HG03342 (cell line): ENCODE measurements around the gene ROCK2.

Experiments used
- ATAC-seq: cut with Tn5 transposase; IDR thresholded peaks from one replicate; pipeline ENCODE4 v1.9.1; 2021; ENCODE audit warnings: mild to moderate bottlenecking, moderate library complexity; ENCODE audit not compliant: unreplicated experiment

ROCK2 gene

DNA sequence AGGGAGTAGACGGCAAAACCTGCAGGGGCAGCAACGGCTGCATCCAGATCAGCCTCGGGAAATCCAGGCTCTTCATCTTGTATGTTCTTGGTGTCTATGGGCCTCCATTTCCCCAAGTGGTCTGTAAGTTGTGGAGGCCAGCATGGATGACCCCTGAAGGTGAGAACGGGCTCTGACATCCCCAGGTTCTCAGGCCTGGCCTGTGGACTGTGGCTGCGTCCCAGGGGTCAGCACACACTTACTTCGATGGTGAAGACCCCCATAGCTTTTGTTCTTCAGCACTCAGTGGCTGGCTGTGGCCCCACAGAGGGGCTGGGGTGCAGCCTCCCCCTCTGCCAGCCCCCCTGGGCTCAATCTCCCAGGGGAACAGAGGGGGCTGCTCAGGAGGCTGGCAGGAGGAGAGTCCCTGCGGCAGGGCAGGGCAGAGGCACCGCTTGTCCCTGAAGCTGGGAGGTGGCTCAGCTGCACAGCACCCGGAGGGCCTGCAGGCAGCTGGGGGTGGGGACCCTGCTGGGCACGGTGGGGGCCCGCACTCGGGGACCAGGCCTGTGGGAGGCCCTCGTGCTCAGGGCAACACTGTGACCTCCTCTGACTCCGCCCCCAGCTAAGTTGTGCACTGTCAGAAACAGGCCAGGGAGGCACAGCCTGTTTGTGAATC, 185.4 kb downstream of the ROCK2 start:
- ATAC-seq = no peak

DNA sequence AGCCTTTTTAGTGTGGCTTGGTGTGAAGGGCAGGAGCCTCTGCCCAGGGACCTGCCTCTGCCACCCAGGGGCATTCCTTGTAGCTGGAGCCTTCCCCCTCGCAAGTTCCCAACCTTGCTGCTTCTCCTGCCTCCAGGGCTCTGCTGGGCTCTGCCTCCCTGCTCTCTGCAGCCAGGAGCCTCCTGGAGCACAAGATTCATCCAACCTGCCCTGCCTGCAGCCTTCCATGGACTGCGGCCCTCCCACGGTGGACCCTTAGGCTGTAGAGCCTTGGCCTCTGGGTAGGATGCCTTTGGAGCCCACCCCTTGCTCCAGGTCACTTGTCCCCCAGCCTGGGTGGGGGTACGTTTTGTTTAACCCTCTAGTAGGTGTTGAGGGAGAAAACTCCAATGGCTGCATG, 186.7 kb downstream of the ROCK2 start:
- no peak for ATAC-seq

DNA sequence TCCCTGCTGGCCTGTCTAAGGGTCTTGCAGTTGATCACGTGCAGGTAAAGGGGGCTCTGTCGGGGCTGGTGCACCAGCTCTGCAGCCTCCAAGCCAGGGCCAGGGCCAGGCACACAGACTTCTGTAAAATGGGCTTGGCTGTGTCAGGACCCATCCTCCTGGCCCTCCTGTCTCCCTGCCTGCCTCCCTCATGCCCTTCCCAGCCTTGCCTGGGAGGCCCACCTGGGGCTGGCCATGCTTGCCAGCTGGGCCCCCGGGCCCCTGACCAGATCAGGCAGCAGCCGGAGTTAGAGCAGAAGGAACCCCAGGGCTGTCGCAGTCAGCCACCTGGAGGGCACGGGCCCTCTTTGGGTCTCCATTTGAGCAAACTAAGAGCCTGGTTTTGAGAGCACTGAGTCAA, 187.1 kb downstream of the ROCK2 start:
- ATAC-seq = no peak

DNA sequence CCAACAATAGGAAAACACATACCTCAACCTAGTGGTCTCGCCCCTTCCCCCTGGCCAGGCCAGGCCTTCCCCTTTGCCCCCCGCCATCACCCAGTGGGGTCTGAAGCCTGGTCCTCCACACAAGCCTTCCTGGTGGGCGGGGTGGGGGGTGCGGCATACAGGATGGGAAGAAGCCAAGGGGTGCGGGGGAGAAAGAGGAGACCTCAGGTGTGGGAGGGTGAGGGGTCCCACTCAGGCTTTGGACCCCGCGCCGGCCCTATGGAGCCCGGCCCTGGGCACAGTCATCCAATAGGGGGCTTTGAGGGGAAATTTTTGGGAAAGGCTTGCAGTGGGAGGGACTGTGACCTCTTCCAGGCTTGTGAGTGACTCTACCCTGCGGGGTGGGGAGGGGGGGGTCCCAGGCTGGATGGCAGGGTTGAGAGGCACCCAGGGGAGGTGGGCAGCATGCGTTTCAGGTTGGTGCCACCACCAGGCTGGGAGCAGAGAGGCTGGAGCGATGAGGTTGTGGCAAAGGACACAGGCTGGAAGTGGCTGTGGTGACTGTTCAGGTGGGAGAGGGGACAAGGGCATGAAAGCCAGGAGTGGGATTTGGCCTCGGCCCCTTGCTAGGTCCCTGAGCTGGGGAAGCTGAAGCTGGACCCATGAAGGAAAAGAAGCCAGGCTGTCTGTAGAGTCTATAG, 187.9 kb downstream of the ROCK2 start:
- no peak for ATAC-seq

DNA sequence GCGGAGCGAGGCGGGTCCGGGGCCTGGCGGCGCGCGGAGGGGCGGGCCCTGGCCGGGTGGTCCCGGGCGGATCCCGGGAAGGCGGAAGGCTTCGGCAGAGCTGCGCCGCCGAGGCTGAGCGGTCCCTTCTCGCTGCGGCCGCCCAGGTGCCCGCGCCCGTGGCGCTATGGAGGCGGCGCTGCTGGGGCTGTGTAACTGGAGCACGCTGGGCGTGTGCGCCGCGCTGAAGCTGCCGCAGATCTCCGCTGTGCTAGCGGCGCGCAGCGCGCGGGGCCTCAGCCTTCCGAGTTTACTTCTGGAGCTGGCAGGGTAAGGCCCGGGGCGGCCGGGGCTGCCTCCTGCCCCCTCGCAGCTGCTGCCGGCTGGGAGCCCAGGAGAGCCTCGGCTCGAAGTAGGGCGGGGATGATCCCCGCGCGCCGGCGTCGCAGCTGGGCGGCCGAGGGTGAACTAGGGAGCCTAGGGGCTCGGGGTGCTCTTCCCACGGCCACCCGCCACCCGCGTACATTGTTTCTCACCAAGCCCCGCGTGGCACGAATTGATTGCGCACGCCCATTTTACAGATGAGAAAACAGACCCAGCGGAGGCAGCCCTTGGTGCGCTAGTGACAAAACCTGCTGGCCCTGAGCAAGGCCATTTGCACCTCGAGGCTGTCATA, 188.9 kb downstream of the ROCK2 start, which contains the start of gene SLC66A3:
SLC66A3 (plus strand) TSS at position 87 of the 655 bp plus-strand sequence; CDS start at position 167, 80 bp downstream.
- peak; percentile 82 for ATAC-seq

DNA sequence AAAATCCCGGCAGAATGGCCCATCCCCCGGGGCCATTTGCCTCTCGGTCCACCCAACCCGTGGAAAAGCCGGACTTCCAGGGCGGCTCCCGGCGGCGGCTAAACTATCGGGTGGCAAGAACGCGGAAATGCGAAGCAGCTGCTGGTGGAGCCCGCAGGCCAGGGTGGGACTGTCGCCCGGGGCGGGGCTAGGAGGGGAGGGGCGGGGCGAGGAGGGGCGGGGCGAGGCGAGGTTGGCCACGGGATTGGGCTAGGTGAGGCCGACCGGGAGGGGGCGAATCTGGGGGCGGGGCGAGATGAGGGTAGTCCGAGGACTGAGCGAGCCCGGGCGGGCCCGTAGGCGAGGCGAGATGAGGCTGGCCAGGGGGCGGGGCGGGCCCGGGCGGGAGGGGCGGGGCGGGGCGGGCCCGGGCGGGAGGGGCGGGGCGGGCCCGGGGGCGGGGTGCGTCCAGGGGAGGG, 189.5 kb downstream of the ROCK2 start:
- peak; percentile 67 for ATAC-seq

DNA sequence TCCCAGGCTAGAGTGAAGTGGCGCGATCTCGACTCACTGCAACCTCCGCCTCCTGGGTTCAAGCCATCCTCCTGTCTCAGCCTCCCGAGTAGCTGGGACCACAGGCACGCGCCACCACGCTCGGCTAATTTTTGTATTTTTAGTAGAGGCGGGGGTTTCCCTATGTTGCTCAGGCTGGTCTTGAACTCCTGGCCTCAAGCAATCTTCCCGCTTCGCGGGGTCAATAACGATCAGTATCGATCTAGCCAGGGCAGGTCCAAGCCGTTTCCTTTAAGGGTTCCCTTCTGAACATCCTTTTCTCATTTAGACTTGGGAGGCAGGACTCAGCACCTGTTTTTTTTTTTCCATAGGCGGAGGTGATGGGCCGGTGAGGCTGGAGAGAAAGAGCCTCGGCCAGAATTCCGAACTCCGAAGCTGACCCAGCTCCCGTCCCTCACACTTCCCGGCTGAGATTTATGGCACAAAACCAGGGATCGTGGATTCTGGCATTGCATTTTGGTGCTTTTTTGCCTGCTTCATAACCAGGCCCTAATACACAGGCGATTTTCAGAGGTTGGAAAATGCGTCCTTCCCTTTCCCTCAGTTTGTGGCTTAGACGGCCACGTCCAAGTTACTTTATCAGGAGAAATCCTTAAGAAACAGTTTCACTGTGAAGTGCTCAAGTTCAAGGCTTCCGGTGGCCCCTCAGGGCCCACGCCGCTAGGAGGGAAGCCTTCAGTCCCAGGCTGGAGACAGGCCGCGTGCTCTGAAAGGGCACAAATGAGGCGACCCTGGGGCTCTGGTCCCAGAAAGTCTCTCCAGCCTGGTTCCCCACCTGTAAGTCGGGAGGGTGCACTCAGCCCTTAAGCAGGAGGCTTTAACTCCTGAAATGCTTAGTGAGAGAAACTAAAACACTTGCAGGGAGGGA, 190.2 kb downstream of the ROCK2 start:
- peak; percentile 16 for ATAC-seq

DNA sequence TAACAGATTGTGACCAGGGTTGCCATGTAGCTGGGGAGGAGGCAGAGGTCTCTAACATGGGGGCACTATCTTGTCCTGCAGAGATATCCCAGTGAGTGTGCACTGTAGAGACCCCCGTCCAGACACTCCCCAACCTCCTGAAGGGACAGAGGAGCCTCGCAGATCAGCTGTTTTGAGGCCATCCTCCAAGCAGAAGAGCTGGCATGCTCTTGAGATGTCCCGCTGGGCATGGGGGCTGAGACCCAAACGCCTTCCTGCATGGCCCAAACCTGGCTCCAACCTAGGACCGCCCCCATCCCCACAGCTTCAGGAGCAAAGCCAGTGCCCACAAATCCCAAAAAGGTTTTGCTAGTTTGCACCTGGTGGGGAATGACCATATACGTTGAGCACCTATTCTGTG, 191.8 kb downstream of the ROCK2 start:
- ATAC-seq = no peak

DNA sequence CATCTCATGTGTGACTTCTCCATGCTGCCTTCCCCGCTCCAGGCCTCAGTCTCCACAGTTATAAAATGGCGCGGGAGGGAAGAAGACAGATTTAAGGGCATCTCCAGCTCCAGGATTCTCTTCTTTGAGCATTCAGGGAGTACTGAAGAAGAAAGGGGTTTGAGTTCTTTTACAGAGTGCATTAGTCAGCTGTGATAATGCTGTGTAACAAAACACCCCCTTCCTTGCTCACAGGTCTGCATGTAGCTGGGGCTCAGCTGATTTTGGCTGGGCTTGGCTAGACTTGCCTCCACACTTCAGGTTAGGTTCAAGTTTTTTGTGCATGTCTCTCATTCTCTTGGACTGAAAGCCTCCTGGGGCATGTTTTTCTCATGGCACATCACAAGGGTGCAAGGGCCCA, 197.2 kb downstream of the ROCK2 start:
- no peak for ATAC-seq

DNA sequence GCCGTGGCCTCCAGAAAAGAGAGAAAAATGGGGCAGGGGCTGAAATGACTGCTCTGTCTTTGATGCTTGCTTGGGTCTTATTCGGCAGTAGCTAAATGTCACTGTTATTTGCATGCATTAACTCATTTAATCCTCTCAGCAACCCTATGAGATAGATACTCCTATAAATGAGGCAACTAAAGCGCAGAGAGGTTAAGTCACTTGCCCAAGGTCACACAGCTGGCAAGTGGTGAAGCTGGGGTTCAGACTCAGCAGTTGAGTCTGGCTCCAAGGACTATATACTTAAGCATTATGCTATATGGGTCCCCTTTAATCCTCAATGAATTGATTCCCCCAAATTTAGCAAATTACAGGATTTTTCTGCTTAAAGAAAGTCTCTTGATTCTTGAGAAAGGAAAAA, 198.4 kb downstream of the ROCK2 start:
- no peak for ATAC-seq

DNA sequence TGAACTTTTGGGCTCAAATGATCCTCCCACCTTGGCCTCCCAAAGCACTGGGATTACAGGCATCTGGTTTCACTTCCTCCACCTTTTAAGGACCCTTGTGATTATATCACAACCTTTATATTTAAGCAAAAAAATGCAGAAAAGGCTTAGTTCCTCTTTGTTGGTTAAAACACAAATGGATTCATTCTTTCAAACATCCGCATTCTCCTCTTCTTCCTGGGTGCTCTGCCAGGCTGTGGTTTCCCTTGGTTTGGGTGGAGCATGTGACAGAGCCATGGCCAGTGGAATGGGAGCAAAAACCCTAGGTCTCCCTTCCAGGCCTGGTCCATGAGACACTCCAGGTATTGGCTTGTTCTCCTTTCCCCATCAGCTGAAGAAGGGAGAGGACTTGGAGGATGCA, 199.1 kb downstream of the ROCK2 start:
- no peak for ATAC-seq

DNA sequence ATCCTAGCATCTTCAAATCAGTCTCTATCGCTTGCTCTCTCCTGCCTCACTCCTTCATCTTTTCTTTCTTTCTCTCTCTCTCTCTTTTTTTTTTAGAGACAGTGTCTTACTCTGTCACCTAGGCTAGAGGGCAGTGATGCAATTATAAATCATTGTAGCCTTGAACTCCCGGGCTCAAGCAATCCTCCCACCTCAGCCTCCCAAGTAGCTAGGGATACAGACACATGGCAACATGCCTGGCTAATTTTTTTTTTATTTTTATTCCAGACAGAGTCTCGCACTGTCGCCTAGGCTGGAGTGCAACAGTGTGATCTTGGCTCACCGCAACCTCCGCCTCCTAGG, 199.7 kb downstream of the ROCK2 start:
- ATAC-seq = no peak

DNA sequence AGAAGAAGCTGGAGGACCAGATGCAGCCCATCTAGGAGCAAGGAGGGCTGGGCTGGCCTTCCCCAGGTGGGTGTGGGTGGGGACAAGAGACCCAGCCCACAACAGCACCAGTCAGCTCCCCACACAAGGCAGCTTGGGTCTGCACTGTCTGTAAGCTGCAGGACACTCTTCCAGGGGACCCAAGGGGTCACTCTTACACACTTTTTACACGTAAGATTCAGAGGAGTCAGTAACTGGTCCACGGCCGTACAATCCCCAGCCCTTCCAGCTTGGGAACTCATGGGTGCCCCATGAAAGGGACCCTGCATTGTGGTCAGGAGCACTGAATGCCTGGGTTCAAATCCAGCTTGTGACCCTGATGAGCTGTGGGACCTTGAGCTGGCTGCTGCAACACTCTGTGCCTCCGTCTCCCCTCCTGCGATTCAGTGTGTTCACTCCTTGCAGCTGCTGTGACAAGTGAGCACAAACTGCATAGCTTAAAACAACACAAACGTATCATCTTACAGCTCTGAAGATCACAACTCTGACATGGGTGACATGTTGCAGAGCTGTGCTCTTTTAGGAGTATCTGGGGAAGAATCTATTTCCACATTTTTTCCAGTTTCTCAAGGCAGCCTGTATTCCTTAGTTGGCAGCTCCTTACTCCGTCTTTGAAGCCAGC, 200.2 kb downstream of the ROCK2 start:
- no peak for ATAC-seq

DNA sequence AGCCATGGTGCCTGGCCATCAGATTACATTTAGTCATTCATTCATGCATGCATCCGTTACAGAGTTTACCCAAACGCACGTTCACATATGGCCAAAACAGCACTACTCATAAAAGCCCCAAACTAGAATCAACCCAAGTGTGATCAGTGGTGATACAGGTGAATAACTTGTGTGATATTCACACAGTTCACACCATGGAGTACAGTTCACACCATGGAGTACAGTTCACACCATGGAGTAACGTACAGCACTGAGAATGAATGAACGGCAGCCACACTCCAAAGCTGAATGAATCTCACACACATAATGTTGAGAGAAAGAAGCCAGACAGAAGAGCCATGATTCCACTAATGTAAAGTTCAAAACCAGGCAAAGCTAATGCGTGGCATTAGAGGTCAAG, 201.4 kb downstream of the ROCK2 start:
- no peak for ATAC-seq

DNA sequence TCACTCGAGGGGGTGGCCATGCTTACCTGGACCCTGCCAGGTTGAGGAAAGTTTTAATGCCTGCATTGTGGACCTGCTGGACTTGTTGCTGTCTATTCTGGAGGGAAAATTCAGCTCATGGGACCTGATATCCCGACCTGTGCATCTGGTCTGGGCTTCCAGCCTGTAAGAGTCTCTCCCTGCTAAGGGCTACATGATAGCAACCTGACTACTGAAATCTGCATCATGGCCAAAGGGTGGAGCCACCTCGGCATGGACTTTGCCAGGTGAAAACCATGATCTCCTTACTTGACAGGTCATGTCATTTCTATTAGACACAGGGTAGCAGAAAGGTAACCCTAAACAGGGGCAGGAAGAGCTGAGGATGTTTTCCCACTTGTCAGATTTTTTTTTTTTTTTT, 202.1 kb downstream of the ROCK2 start:
- no peak for ATAC-seq

DNA sequence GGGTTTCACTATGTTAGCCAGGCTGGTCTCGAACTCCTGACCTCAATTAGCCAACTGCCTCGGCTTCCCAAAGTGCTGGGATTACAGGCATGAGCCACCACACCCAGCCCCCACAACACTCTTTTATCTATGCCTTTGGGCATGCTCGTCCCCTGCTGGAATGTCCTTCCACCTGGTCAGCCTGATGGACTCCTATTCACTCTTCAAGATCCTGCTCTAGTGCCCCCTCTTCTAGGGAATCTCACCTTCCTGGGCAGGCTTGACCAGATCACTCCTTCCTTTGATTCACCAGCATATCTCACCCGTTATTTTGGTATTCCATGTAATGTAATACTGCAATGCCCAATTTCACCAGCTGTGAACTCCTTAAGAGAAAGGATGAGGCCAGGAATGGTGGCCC, 203.1 kb downstream of the ROCK2 start:
- no peak for ATAC-seq

DNA sequence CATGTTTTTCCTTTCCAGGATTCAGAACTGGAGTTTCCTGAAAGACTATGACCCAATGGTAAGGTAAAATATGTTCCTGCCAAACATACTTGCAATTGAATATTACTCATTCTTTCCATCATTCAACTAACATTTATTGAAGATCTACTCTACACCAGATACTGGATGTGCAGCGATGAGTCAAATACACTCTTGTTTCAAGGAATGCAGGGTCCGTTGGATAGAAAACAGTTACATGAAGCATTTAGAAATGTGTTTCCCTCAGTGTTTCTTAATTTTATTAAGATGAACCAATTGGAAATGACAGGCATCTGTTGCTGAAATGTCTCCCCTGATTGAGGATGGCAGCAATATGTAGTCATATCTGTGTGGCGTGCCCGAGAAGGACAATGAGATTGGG, 203.9 kb downstream of the ROCK2 start:
- no peak for ATAC-seq

DNA sequence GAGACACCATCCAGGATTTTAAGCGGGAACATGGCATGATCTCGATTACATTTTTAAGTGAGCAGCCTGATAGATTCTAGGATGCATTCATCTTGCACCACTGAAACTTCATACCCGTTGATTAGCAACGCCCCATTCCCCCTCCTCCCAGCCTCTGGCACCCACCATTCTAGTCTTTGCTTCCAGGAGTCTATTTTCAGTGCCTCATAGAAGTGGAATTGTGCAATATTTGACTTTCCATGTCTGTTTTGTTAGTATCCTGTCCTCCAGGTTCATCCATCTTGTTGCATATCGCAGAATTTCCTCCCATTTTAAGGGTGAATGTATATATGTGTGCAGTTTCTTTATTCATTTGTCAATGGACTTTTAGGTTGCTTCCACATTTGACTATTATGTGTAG, 210.1 kb downstream of the ROCK2 start:
- no peak for ATAC-seq

DNA sequence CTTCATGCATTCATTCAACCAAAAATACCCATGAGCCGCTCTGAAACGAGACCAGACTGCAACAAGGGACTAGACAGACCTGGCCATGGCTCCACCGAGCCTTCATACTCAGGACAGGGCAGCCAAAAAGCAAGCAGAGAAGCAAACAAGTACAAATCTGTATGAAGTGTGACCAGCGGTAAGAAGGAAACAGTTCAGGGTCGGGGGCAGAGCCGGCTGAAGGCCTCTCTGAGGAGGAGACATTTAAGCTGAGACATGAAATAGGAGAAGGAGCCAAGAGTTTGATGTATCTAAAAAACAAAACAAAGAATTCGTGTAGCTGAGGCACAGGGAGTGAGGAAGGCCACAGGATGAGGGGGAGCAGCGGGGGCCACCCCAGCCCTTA, 210.5 kb downstream of the ROCK2 start:
- no peak for ATAC-seq

DNA sequence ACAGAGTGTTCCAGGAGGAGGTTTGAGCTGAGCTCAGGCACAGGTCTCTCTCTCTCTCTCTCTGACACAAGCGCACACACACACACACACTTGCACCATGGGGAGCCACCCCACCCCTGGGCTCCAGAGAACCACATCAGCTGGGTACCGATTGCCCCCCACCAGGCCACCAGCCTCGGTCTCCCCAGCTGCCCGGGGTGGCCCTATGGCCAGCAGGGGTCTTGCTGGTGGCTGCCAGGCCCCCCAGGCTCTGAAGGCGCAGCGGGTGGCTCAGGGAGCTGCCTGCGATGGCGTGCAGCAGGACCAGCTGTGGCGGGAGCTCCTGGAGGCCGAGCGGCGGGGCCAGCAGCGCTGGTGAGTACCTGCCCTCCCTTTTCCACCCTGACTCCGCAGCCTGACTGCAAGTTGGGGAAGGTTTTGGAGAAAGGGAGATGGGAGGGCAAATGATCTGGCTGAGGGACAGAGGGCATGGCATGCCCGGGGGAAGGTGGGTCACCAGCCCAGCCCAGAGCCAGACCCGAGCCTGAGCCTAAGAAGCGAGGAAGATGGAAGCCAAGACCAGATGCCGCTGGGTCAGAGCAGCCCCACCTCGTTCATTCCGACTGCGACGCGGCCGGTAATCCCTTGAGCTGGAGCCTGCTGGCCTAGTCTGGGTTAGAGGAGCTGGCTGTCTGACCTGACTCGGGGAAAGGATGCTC, 211.0 kb downstream of the ROCK2 start:
- ATAC-seq = no peak
